PFSK-1 (cell line): Measurements from ENCODE around the gene ARSI.
A peak's percentile ranks its signal among the peaks of the same experiment; 100 is the strongest.

Source experiments
- FOXP2 ChIP-seq: optimal IDR thresholded peaks from 2 replicates; pipeline ENCODE3; 2011; ENCODE audit warnings: borderline replicate concordance, control low read depth, inconsistent platforms; ENCODE audit not compliant: insufficient read depth; ENCODE audit errors: extremely low read length, extremely low read depth
- POLR2AphosphoS5 ChIP-seq: IDR thresholded peaks from 2 replicates; pipeline ENCODE4 v1.6.1; 2012; ENCODE audit warnings: low read depth, mild to moderate bottlenecking, control low read depth, low read length, moderate library complexity
- REST ChIP-seq, 2 experiments: IDR thresholded peaks; 2 replicates each; pipeline versions ENCODE4 v1.6.1 to v1.8.0; 2011 to 2012; ENCODE audit warnings: low read depth in 2 of 2, low read length in 2 of 2, control low read depth in 1 of 2, inconsistent platforms in 1 of 2, mild to moderate bottlenecking in 1 of 2, moderate library complexity in 1 of 2; ENCODE audit not compliant: insufficient read depth in 1 of 2
- SIN3A ChIP-seq: IDR thresholded peaks from 2 replicates; pipeline ENCODE4 v1.6.1; 2012; ENCODE audit warnings: mild to moderate bottlenecking, low read length, moderate library complexity, borderline replicate concordance; ENCODE audit not compliant: insufficient read depth
- TAF1 ChIP-seq: IDR thresholded peaks from 2 replicates; pipeline ENCODE4 v1.6.1; 2012; ENCODE audit warnings: low read length, control low read depth, borderline replicate concordance; ENCODE audit not compliant: insufficient read depth

Gene ARSI

DNA sequence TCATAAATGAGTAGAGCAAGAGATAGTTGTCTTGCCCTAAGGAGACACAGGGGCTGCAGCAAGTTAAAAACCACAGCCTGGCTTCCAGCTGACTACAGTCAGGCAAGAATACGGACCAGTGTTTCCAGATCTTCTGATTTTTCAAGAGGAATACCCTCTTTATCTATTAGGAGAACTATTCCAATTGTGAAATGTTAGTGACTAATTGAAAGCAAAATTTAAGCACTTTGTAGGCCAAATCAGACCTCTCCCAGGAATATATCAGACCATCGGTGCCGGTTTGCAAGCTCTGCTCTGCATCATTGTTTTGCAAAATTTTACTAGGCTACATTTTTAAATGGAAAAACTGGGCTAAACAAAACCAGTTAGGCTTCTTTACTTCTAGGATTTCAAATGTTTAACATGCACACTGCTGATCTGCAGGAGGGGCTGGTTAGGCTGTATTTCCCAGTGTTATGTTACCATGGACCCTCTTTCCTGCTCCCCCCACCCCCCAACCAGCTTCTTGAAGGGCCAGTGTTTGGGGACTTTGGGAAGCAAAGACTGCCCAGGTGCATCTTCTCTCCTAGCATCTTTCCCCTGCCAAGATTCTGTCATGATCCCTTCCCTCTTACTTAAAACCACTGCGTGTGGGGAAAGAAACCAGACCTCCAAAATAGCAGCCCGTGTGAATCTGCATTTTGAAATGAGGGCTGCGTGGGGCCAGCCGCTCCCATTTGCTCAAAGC, 1.1 kb upstream of the ARSI start:
- TF ChIP-seq TAF1 (no peak), FOXP2 (no peak), SIN3A (no peak), REST (IDR thresholded peaks at IDR 0.05; ENCODE audit: insufficient read depth in 1 of 2, low read depth in 2 of 2, low read length in 2 of 2) (no peak), POLR2AphosphoS5 (no peak)

GRCh38 chr5:150303070-150303615, 438 bp upstream of the ARSI start:
- no peak for TF ChIP-seq REST (IDR thresholded peaks at IDR 0.05; ENCODE audit: insufficient read depth in 1 of 2, low read depth in 2 of 2, low read length in 2 of 2)
- TF ChIP-seq TAF1, result no peak
- no peak for TF ChIP-seq FOXP2
- TF ChIP-seq SIN3A, result no peak
- no peak for TF ChIP-seq POLR2AphosphoS5

DNA sequence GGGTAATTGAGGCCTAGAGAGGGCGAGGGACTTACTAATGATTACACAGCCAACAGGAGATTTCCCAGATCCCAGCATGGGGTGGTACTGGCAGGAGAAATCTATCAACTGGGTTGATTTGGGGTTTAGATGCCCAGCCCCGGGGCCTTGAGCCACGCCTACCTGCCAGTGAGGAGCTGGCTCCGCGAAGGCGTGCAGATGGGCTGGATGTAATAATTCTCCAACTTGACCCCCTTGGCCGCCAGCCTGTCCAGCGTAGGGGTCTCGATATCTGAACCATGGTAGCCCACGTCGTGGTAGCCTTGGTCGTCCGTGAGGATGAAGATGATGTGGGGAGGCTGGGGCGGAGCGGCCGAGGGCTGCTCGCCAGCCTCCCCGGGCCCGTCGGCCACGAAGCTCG, 804 bp downstream of the ARSI start:
- TF ChIP-seq REST (IDR thresholded peaks at IDR 0.05; ENCODE audit: insufficient read depth in 1 of 2, low read depth in 2 of 2, low read length in 2 of 2), result no peak

GRCh38 chr5:150301170-150301505, 1.6 kb downstream of the ARSI start:
- TF ChIP-seq REST (IDR thresholded peaks at IDR 0.05; ENCODE audit: insufficient read depth in 1 of 2, low read depth in 2 of 2, low read length in 2 of 2) (peak in 1 of 2 experiments; percentile 44; a peak in 1 of 4 replicates), TAF1 (no peak)

GRCh38 chr5:150300496-150301169, 2.1 kb downstream of the ARSI start:
- no peak for TF ChIP-seq REST (IDR thresholded peaks at IDR 0.05; ENCODE audit: insufficient read depth in 1 of 2, low read depth in 2 of 2, low read length in 2 of 2)
- TF ChIP-seq FOXP2, result no peak
- no peak for TF ChIP-seq TAF1
- TF ChIP-seq SIN3A, result no peak
- no peak for TF ChIP-seq POLR2AphosphoS5
